ENCODE measurements around the gene PDE4DIP. TPM values are rescaled to one million over a fixed set of nuclear protein-coding genes. Genes with fewer than 3 reads are reported as not detected.
"Not testable (repeated sequence)": the region's sequence is repeated elsewhere in the genome, so short reads cannot be mapped to it uniquely, and the experiment has no call there.

The PDE4DIP gene
- total RNA-seq, 1 donor from 2014 or later: 136 TPM

- not testable (repeated sequence) for H3K27me3 Mint-ChIP-seq (ENCODE audit: low read depth); H3K36me3 Mint-ChIP-seq (ENCODE audit: low read depth); H3K27ac Mint-ChIP-seq (ENCODE audit: unreplicated experiment); H3K9me3 Mint-ChIP-seq (ENCODE audit: low read depth); H3K4me3 Mint-ChIP-seq (ENCODE audit: unreplicated experiment); H3K4me1 Mint-ChIP-seq (ENCODE audit: low read depth); DNase-seq (ENCODE audit: low spot score)
- TF ChIP-seq CTCF (IDR thresholded peaks at IDR 0.05): peak; percentile 48
Observed at GRCh38 chr1:148966084-148966483, 121.9 kb downstream of the PDE4DIP start.

- not testable (repeated sequence) for H3K27me3 Mint-ChIP-seq (ENCODE audit: low read depth); H3K4me1 Mint-ChIP-seq (ENCODE audit: low read depth); H3K36me3 Mint-ChIP-seq (ENCODE audit: low read depth); H3K9me3 Mint-ChIP-seq (ENCODE audit: low read depth); H3K27ac Mint-ChIP-seq (ENCODE audit: unreplicated experiment); DNase-seq (ENCODE audit: low spot score); H3K4me3 Mint-ChIP-seq (ENCODE audit: unreplicated experiment)
Observed at GRCh38 chr1:148967580-148967979, 123.4 kb downstream of the PDE4DIP start.

- H3K27ac Mint-ChIP-seq (ENCODE audit: unreplicated experiment); H3K9me3 Mint-ChIP-seq (ENCODE audit: low read depth); H3K4me3 Mint-ChIP-seq (ENCODE audit: unreplicated experiment); H3K4me1 Mint-ChIP-seq (ENCODE audit: low read depth); DNase-seq (ENCODE audit: low spot score); H3K36me3 Mint-ChIP-seq (ENCODE audit: low read depth); H3K27me3 Mint-ChIP-seq (ENCODE audit: low read depth): not testable (repeated sequence)
Observed at GRCh38 chr1:148968682-148969081, 124.5 kb downstream of the PDE4DIP start.

- not testable (repeated sequence) for H3K4me1 Mint-ChIP-seq (ENCODE audit: low read depth); H3K27ac Mint-ChIP-seq (ENCODE audit: unreplicated experiment); H3K4me3 Mint-ChIP-seq (ENCODE audit: unreplicated experiment); H3K9me3 Mint-ChIP-seq (ENCODE audit: low read depth); H3K27me3 Mint-ChIP-seq (ENCODE audit: low read depth); H3K36me3 Mint-ChIP-seq (ENCODE audit: low read depth); DNase-seq (ENCODE audit: low spot score)
Observed at GRCh38 chr1:148969126-148969525, 124.9 kb downstream of the PDE4DIP start.

GRCh38 chr1:148975453-148975852, 131.2 kb downstream of the PDE4DIP start:
- not testable (repeated sequence) for H3K9me3 Mint-ChIP-seq (ENCODE audit: low read depth); H3K27me3 Mint-ChIP-seq (ENCODE audit: low read depth); H3K4me1 Mint-ChIP-seq (ENCODE audit: low read depth); DNase-seq (ENCODE audit: low spot score)
- Mint-ChIP-seq H3K27ac (ENCODE audit: unreplicated experiment) (peak overlapping the region; percentile 96), H3K4me3 (ENCODE audit: unreplicated experiment) (peak overlapping the region; percentile 28), H3K36me3 (ENCODE audit: low read depth) (peaks cover 28% of the 10 kb centered on the region)

- H3K27me3 Mint-ChIP-seq (ENCODE audit: low read depth); H3K9me3 Mint-ChIP-seq (ENCODE audit: low read depth); H3K4me1 Mint-ChIP-seq (ENCODE audit: low read depth); H3K4me3 Mint-ChIP-seq (ENCODE audit: unreplicated experiment); DNase-seq (ENCODE audit: low spot score): not testable (repeated sequence)
- Mint-ChIP-seq H3K27ac (ENCODE audit: unreplicated experiment) (peak overlapping the region; percentile 96), H3K36me3 (ENCODE audit: low read depth) (peaks cover 32% of the 10 kb centered on the region)
Observed at GRCh38 chr1:148975866-148976537, 131.8 kb downstream of the PDE4DIP start.

GRCh38 chr1:148977785-148978184, 133.6 kb downstream of the PDE4DIP start:
- H3K9me3 Mint-ChIP-seq (ENCODE audit: low read depth); H3K27me3 Mint-ChIP-seq (ENCODE audit: low read depth); DNase-seq (ENCODE audit: low spot score); H3K27ac Mint-ChIP-seq (ENCODE audit: unreplicated experiment); H3K4me3 Mint-ChIP-seq (ENCODE audit: unreplicated experiment); H3K4me1 Mint-ChIP-seq (ENCODE audit: low read depth): not testable (repeated sequence)
- peaks cover 47% of the 10 kb centered on the region for H3K36me3 Mint-ChIP-seq (ENCODE audit: low read depth)

GRCh38 chr1:148989378-148989777, 145.2 kb downstream of the PDE4DIP start:
- not testable (repeated sequence) for H3K4me1 Mint-ChIP-seq (ENCODE audit: low read depth); H3K9me3 Mint-ChIP-seq (ENCODE audit: low read depth); H3K27me3 Mint-ChIP-seq (ENCODE audit: low read depth); DNase-seq (ENCODE audit: low spot score); H3K4me3 Mint-ChIP-seq (ENCODE audit: unreplicated experiment); H3K36me3 Mint-ChIP-seq (ENCODE audit: low read depth); H3K27ac Mint-ChIP-seq (ENCODE audit: unreplicated experiment)

GRCh38 chr1:148990233-148990788, 146.1 kb downstream of the PDE4DIP start:
- not testable (repeated sequence) for H3K36me3 Mint-ChIP-seq (ENCODE audit: low read depth); DNase-seq (ENCODE audit: low spot score); H3K4me3 Mint-ChIP-seq (ENCODE audit: unreplicated experiment); H3K4me1 Mint-ChIP-seq (ENCODE audit: low read depth); H3K27ac Mint-ChIP-seq (ENCODE audit: unreplicated experiment); H3K9me3 Mint-ChIP-seq (ENCODE audit: low read depth); H3K27me3 Mint-ChIP-seq (ENCODE audit: low read depth)

GRCh38 chr1:148991818-148992217, 147.6 kb downstream of the PDE4DIP start:
- DNase-seq (ENCODE audit: low spot score); H3K27ac Mint-ChIP-seq (ENCODE audit: unreplicated experiment); H3K4me1 Mint-ChIP-seq (ENCODE audit: low read depth); H3K27me3 Mint-ChIP-seq (ENCODE audit: low read depth); H3K9me3 Mint-ChIP-seq (ENCODE audit: low read depth); H3K4me3 Mint-ChIP-seq (ENCODE audit: unreplicated experiment); H3K36me3 Mint-ChIP-seq (ENCODE audit: low read depth): not testable (repeated sequence)

- DNase-seq (ENCODE audit: low spot score); H3K9me3 Mint-ChIP-seq (ENCODE audit: low read depth); H3K36me3 Mint-ChIP-seq (ENCODE audit: low read depth); H3K4me3 Mint-ChIP-seq (ENCODE audit: unreplicated experiment); H3K27ac Mint-ChIP-seq (ENCODE audit: unreplicated experiment); H3K27me3 Mint-ChIP-seq (ENCODE audit: low read depth); H3K4me1 Mint-ChIP-seq (ENCODE audit: low read depth): not testable (repeated sequence)
Observed at GRCh38 chr1:148992364-148992763, 148.1 kb downstream of the PDE4DIP start.

GRCh38 chr1:148996449-148997224, 152.4 kb downstream of the PDE4DIP start:
- H3K36me3 Mint-ChIP-seq (ENCODE audit: low read depth); H3K9me3 Mint-ChIP-seq (ENCODE audit: low read depth); H3K27ac Mint-ChIP-seq (ENCODE audit: unreplicated experiment); H3K4me1 Mint-ChIP-seq (ENCODE audit: low read depth); DNase-seq (ENCODE audit: low spot score); H3K27me3 Mint-ChIP-seq (ENCODE audit: low read depth); H3K4me3 Mint-ChIP-seq (ENCODE audit: unreplicated experiment): not testable (repeated sequence)
